ENCODE data around the gene CHST9. TPM values are rescaled to one million over a fixed set of nuclear protein-coding genes. Genes with fewer than 3 reads are reported as not detected.
"Not testable (repeated sequence)": the region's sequence is repeated elsewhere in the genome, so short reads cannot be mapped to it uniquely, and the experiment has no call there.

CHST9 gene
- total and polyA plus RNA-seq, 2 experiments from 2014 or later, result 15.5 to 16.8 TPM

DNA sequence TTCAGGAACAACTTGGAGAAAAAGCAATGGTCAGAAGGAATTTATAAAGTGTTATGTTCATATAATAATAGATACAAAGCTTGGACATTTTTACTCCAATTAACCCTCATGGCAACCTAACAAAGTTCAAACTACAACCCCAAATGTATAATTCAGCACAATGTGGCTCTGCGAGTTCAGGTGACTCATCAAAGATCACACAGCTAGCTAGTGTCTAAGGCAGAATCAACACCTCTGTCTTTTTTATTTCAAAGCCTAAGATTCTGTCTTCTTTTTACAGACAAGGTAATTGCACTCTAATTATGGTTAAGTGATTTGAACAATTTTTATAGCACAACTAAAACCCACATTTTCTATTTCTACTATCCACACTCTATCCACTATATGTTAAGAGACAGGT lies 90.5 kb downstream of the CHST9 start:
- Histone ChIP-seq H3K79me2 (replicated peaks; ENCODE audit: insufficient read depth) (no peaks in the 10 kb centered on the region), H3K27me3 (ENCODE audit: insufficient read depth) (no peaks in the 10 kb centered on the region), H4K20me1 (replicated peaks; ENCODE audit: insufficient read depth) (no peaks in the 10 kb centered on the region), H3K4me2 (no peak overlapping the region), H2AFZ (no peak overlapping the region), H3K4me3 (no peak overlapping the region), H3K36me3 (ENCODE audit: insufficient read depth) (no peaks in the 10 kb centered on the region; the same call in 1 of the 2 replicates), H3K27ac (ENCODE audit: low read depth) (no peak overlapping the region), H3K4me1 (ENCODE audit: insufficient read depth) (no peaks in the 10 kb centered on the region), H3K9me2 (ENCODE audit: insufficient read depth) (peaks cover 3% of the 10 kb centered on the region; the same call in 1 of the 2 replicates), H3F3A (replicated peaks; ENCODE audit: low read depth) (no peaks in the 10 kb centered on the region)
- DNase-seq (ENCODE audit: low spot score) (no peak), ATAC-seq (no peak)
- Mint-ChIP-seq H3K4me3 (no peak overlapping the region), H3K9me3 (peaks cover 41% of the 10 kb centered on the region), H3K4me1 (no peaks in the 10 kb centered on the region), H3K27ac (no peak overlapping the region), H3K36me3 (ENCODE audit: low read depth) (peaks cover 45% of the 10 kb centered on the region), H3K27me3 (ENCODE audit: insufficient read depth, low read depth, poor library complexity) (no peaks in the 10 kb centered on the region)
- TF ChIP-seq ZNF114 (CRISPR knock-in tag; IDR thresholded peaks at IDR 0.05) (no peak), JUNB (IDR thresholded peaks at IDR 0.05; ENCODE audit: unreplicated experiment) (no peak), ZNF331 (CRISPR knock-in tag; IDR thresholded peaks at IDR 0.05; ENCODE audit: low read depth) (no peak), STAT1 (IDR thresholded peaks at IDR 0.05; ENCODE audit: unreplicated experiment) (no peak), EZH2phosphoT487 (IDR thresholded peaks at IDR 0.05; ENCODE audit: unreplicated experiment) (no peak), CREB1 (CRISPR knock-in tag; IDR thresholded peaks at IDR 0.05; ENCODE audit: low read depth) (no peak)
- TF ChIP-seq, protein P1, sequence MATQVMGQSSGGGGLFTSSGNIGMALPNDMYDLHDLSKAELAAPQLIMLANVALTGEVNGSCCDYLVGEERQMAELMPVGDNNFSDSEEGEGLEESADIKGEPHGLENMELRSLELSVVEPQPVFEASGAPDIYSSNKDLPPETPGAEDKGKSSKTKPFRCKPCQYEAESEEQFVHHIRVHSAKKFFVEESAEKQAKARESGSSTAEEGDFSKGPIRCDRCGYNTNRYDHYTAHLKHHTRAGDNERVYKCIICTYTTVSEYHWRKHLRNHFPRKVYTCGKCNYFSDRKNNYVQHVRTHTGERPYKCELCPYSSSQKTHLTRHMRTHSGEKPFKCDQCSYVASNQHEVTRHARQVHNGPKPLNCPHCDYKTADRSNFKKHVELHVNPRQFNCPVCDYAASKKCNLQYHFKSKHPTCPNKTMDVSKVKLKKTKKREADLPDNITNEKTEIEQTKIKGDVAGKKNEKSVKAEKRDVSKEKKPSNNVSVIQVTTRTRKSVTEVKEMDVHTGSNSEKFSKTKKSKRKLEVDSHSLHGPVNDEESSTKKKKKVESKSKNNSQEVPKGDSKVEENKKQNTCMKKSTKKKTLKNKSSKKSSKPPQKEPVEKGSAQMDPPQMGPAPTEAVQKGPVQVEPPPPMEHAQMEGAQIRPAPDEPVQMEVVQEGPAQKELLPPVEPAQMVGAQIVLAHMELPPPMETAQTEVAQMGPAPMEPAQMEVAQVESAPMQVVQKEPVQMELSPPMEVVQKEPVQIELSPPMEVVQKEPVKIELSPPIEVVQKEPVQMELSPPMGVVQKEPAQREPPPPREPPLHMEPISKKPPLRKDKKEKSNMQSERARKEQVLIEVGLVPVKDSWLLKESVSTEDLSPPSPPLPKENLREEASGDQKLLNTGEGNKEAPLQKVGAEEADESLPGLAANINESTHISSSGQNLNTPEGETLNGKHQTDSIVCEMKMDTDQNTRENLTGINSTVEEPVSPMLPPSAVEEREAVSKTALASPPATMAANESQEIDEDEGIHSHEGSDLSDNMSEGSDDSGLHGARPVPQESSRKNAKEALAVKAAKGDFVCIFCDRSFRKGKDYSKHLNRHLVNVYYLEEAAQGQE (IDR thresholded peaks at IDR 0.05; ENCODE audit: unreplicated experiment), result no peak
- TF ChIP-seq, protein P2, sequence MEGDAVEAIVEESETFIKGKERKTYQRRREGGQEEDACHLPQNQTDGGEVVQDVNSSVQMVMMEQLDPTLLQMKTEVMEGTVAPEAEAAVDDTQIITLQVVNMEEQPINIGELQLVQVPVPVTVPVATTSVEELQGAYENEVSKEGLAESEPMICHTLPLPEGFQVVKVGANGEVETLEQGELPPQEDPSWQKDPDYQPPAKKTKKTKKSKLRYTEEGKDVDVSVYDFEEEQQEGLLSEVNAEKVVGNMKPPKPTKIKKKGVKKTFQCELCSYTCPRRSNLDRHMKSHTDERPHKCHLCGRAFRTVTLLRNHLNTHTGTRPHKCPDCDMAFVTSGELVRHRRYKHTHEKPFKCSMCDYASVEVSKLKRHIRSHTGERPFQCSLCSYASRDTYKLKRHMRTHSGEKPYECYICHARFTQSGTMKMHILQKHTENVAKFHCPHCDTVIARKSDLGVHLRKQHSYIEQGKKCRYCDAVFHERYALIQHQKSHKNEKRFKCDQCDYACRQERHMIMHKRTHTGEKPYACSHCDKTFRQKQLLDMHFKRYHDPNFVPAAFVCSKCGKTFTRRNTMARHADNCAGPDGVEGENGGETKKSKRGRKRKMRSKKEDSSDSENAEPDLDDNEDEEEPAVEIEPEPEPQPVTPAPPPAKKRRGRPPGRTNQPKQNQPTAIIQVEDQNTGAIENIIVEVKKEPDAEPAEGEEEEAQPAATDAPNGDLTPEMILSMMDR (conservative IDR thresholded peaks at IDR 0.05; ENCODE audit: low read depth in 2 of 2), result no peak

DNA sequence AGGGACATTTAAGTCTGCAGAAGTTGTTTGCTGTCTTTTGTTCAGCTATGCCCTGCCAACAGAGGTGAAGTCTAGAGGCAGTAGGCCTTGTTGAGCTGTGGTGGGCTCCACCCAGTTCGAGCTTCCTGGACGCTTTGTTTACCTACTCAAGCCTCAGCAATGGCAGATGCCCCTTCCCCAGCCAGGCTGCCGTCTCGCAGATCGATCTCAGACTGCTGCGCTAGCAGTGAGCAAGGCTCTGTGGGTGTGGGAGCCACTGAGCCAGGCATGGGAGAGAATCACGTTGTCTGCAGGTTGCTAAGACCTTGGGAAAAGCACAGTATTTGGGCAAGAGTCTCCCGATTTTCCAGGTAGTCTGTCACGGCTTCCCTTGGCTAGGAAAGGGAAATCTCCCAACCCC lies 91.8 kb downstream of the CHST9 start:
- not testable (repeated sequence) for H3K4me1 Mint-ChIP-seq
- peaks cover 35% of the 10 kb centered on the region for H3K36me3 Mint-ChIP-seq (ENCODE audit: low read depth)

More for the DNA sequence above, 91.8 kb downstream of the CHST9 start:
- not testable (repeated sequence) for H3K27me3 ChIP-seq (ENCODE audit: insufficient read depth); H3K27ac ChIP-seq (ENCODE audit: low read depth); H4K20me1 ChIP-seq (replicated peaks; ENCODE audit: insufficient read depth); H3K36me3 ChIP-seq (ENCODE audit: insufficient read depth); H3K27ac Mint-ChIP-seq; H3K4me3 Mint-ChIP-seq; H3K4me2 ChIP-seq; H2AFZ ChIP-seq; H3K4me1 ChIP-seq (ENCODE audit: insufficient read depth); H3K9me2 ChIP-seq (ENCODE audit: insufficient read depth); ATAC-seq; DNase-seq (ENCODE audit: low spot score); H3K4me3 ChIP-seq; H3K79me2 ChIP-seq (replicated peaks; ENCODE audit: insufficient read depth); H3F3A ChIP-seq (replicated peaks; ENCODE audit: low read depth); H3K27me3 Mint-ChIP-seq (ENCODE audit: insufficient read depth, low read depth, poor library complexity)
- H3K9me3 Mint-ChIP-seq, result peaks cover 30% of the 10 kb centered on the region
